ENCODE data around the gene CEP70. TPM values are rescaled to one million over a fixed set of nuclear protein-coding genes. Genes with fewer than 3 reads are reported as not detected.
"Not testable (repeated sequence)": the region's sequence is repeated elsewhere in the genome, so short reads cannot be mapped to it uniquely, and the experiment has no call there.

CEP70 gene
- total RNA-seq, 4 donors from 2014 or later = 27.7 to 53.8 (median 43.5) TPM

DNA sequence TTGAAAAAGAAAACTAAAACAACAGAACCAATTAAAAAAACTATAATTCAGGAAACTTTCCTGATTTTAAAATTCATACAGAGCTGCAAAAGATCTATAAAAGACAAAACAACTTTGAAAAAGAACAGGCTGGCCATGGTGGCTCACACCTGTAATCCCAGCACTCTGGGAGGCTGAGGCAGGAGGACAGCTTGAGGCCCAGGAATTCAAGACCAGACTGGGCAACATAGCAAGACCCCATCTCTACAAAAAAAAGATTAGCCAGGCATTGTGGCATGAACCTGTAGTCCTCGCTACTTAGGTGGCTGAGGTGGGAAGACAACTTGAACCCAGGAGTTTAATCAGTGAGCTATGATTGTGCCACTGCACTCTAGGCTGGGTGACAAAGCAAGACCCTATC lies 6.7 kb downstream of the CEP70 start:
- Histone ChIP-seq H3K36me3 (peaks cover 0 to 25% of the 10 kb centered on the region in 2 donors), H3K27me3 (no peaks in the 10 kb centered on the region), H3K9me3 (no peaks in the 10 kb centered on the region), H3K4me3 (no peak overlapping the region), H3K4me1 (peaks cover 0 to 3% (median 0%) of the 10 kb centered on the region in 3 donors), H3K27ac (no peak overlapping the region)
- ATAC-seq = no peak
- no peak for TF ChIP-seq CTCF (IDR thresholded peaks at IDR 0.05)
- no peak for TF ChIP-seq POLR2AphosphoS5 (IDR thresholded peaks at IDR 0.05)
- TF ChIP-seq POLR2A (IDR thresholded peaks at IDR 0.05) = no peak
- TF ChIP-seq EP300 (IDR thresholded peaks at IDR 0.05) = no peak
- WGBS, 2 donors (ENCODE audit: low coverage in 1 of 2) = 100% methylated on average over 1 of the region's 1 CpG

DNA sequence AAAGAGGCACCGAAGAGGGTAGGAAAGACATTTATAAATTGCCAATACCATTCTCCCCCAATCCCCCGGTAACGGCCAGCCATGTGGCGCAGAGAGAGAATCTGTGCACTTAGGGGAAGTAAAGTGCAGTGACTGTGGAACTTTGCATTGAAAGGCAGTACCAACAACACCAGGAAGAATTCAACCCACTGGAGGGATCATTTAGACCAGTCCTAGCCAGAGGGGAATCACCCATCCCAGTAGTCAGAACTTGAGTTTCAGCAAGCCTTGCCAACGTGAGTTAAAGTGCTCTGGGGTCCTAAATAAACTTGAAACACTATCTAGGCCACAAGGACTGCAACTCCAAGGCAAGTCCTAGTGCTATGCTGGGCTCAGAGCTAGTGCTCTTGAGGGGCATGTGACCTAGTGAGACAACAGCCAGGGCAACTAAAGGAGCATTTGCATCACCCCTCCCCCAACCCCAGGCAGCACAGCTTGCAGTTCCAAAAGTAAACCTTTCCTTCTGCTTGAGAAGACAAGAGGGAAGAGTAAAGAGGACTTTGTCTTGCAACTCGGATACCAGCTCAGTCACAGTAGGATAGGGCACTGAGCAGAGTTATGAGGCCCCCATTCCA lies 15.0 kb downstream of the CEP70 start:
- H3K36me3 ChIP-seq = peaks cover 0 to 8% of the 10 kb centered on the region in 2 donors
- H3K4me1 ChIP-seq = no peaks in the 10 kb centered on the region
- H3K4me3 ChIP-seq = no peak overlapping the region
- no peak for ATAC-seq
- 84 to 90% methylated on average over 5 of the region's 6 CpGs for WGBS, 2 donors (ENCODE audit: low coverage in 1 of 2)
- H3K27ac ChIP-seq = no peak overlapping the region
- TF ChIP-seq EP300 (IDR thresholded peaks at IDR 0.05) = no peak
- TF ChIP-seq POLR2A (IDR thresholded peaks at IDR 0.05) = no peak
- no peak for TF ChIP-seq POLR2AphosphoS5 (IDR thresholded peaks at IDR 0.05)
- TF ChIP-seq CTCF (IDR thresholded peaks at IDR 0.05) = no peak
- H3K9me3 ChIP-seq = peaks cover 0 to 6% (median 0%) of the 10 kb centered on the region in 3 donors
- H3K27me3 ChIP-seq = no peaks in the 10 kb centered on the region

GRCh38 chr3:138578141-138578540 lies 15.9 kb downstream of the CEP70 start:
- Histone ChIP-seq H3K9me3 (peaks cover 0 to 15% (median 0%) of the 10 kb centered on the region in 3 donors), H3K4me1 (no peaks in the 10 kb centered on the region), H3K27me3 (no peaks in the 10 kb centered on the region), H3K4me3 (no peak overlapping the region), H3K36me3 (peaks cover 0 to 17% of the 10 kb centered on the region in 2 donors), H3K27ac (no peak overlapping the region)
- WGBS, 2 donors (ENCODE audit: low coverage in 1 of 2) = 66 to 78% methylated on average over 4 of the region's 4 CpGs
- no peak for TF ChIP-seq POLR2AphosphoS5 (IDR thresholded peaks at IDR 0.05)
- TF ChIP-seq CTCF (IDR thresholded peaks at IDR 0.05) = no peak
- TF ChIP-seq EP300 (IDR thresholded peaks at IDR 0.05) = no peak
- no peak for TF ChIP-seq POLR2A (IDR thresholded peaks at IDR 0.05)
- ATAC-seq = no peak

- no peak for TF ChIP-seq POLR2A (IDR thresholded peaks at IDR 0.05)
- no peak for TF ChIP-seq CTCF (IDR thresholded peaks at IDR 0.05)
- no peak for TF ChIP-seq EP300 (IDR thresholded peaks at IDR 0.05)
- no peak for TF ChIP-seq POLR2AphosphoS5 (IDR thresholded peaks at IDR 0.05)
- H3K36me3 ChIP-seq = peaks cover 0 to 53% of the 10 kb centered on the region in 2 donors
- no peaks in the 10 kb centered on the region for H3K4me1 ChIP-seq
- no peak overlapping the region for H3K27ac ChIP-seq
- peaks cover 0 to 21% (median 0%) of the 10 kb centered on the region in 3 donors for H3K9me3 ChIP-seq
- no peaks in the 10 kb centered on the region for H3K27me3 ChIP-seq
- no peak overlapping the region for H3K4me3 ChIP-seq
- WGBS, 2 donors (ENCODE audit: low coverage in 1 of 2) = 100% methylated on average over 1 of the region's 1 CpG
- ATAC-seq = no peak
These were observed 20.9 kb downstream of the CEP70 start for GRCh38 chr3:138573138-138573537.

- H3K27ac ChIP-seq, H3K4me3 ChIP-seq, H3K4me1 ChIP-seq, ATAC-seq, H3K27me3 ChIP-seq: not testable (repeated sequence)
- Histone ChIP-seq H3K9me3 (peaks cover 0 to 24% (median 0%) of the 10 kb centered on the region in 3 donors), H3K36me3 (peaks cover 0 to 58% of the 10 kb centered on the region in 2 donors)
- 90 to 93% methylated on average over 5 to 6 of the region's 8 CpGs for WGBS, 2 donors (ENCODE audit: low coverage in 1 of 2)
These were observed 24.4 kb downstream of the CEP70 start for GRCh38 chr3:138569624-138570023.

All from gastroesophageal sphincter (tissue), 4 donors.